CD1c-positive myeloid dendritic cell (primary cell): ENCODE measurements around the gene ADM.
"Not testable (repeated sequence)": the region's sequence is repeated elsewhere in the genome, so short reads cannot be mapped to it uniquely, and the experiment has no call there.

Experiments
- DNase-seq: peaks from one replicate; pipeline ENCODE4 v3.0.0-alpha.2; 2016; ENCODE audit errors: extremely low spot score

ADM gene

GRCh38 chr11:10304495-10305261, at the start of gene ADM:
Gene ADM, plus strand, starts transcription at chr11:10305073. Its CDS starts 628 bp downstream, at chr11:10305701.
- DNase-seq, result peak; percentile 90

- peak; percentile 7 for DNase-seq
These were observed 49.3 kb upstream of the ADM start for GRCh38 chr11:10255388-10256125.

DNA sequence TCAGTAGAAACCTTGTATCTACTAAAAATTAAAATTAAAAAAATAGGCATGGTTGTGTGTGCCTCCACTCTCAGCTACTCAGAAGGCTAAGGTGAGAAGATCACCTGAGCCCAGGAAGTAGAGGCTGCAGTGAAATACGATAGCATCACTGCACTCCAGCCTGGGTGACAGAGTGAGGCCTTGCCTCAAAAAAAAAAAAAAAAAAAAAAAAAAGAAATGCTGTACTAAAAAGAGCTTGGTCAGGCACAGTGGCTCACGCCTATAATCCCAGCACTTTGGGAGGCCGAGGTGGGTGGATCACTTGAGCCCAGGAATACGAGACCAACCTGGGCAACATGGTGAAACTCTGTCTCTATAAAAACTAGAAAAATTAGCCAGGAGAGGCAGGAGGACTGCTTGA, 47.4 kb upstream of the ADM start:
- DNase-seq, result no peak

GRCh38 chr11:10261821-10262220, 43.1 kb upstream of the ADM start:
- DNase-seq, result no peak

DNA sequence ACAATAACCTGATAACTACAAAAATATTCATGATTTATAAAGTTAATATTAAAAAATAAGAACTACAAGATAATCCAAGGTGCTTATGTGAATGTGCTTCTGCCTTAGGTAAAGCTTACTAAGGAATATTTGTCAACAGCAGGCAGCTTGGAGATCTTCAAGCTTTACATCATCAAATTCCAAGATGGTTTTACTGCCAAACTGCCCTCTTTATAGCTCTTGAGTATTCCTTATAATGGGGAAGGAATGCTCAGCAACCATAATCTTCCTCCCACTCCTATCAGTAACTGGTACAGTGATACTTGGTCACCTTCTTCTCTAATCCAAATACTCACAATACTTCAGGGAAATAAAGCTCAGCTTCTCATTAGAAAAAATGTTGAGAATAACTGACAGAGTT, 40.9 kb upstream of the ADM start:
- no peak for DNase-seq

DNA sequence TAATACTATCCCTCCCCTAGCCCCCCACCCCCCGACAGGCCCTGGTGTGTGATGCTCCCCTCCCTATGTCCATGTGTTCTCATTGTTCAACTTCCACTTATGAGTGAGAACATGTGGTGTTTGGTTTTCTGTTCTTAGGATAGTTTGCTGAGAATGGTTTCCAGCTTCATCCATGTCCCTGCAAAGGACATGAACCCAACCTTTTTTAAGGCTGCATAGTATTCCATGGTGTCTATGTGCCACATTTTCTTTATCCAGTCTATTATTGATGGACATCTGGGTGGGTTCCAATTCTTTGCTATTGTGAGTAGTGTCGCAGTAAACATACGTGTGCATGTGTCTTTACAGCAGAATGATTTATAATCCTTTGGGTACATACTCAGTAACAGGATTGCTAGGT, 40.2 kb upstream of the ADM start:
- not testable (repeated sequence) for DNase-seq

DNA sequence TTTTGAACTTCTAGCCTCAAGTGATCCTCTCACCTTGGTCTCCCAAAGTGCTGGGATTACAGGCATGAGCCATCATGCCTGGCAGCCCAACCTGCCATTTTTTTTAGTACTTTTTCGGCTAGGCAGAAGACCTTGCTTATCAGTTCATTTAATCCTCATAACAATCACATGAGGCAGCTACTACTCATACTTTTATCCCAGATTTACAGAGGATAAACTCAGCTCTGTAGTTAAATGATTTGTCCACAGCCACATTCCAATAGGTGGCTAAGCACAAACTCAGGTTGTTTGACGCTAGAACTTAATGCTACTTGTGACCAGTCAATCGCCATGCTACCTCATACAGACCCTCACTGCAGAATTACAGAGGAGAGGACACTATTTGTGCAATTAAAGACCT, 38.9 kb upstream of the ADM start:
- no peak for DNase-seq

DNA sequence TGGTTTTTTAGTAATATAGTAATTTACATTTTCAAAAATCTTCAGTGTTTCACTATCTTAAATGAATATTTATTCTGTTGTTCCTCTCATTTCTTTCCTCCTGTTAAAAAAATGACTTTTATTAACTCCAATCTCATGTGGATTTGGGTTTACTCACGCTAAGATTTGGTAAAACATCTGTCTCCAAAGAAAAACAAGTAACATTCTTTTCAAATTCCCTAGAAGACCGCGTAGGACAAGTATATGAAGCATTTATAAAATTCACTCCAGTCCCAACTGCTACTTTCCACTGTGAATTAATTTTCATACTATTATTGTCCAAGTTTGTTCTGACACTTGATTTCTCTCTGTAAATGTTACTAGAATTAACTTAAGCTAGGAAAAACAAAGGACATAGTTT, 37.1 kb upstream of the ADM start:
- no peak for DNase-seq

DNA sequence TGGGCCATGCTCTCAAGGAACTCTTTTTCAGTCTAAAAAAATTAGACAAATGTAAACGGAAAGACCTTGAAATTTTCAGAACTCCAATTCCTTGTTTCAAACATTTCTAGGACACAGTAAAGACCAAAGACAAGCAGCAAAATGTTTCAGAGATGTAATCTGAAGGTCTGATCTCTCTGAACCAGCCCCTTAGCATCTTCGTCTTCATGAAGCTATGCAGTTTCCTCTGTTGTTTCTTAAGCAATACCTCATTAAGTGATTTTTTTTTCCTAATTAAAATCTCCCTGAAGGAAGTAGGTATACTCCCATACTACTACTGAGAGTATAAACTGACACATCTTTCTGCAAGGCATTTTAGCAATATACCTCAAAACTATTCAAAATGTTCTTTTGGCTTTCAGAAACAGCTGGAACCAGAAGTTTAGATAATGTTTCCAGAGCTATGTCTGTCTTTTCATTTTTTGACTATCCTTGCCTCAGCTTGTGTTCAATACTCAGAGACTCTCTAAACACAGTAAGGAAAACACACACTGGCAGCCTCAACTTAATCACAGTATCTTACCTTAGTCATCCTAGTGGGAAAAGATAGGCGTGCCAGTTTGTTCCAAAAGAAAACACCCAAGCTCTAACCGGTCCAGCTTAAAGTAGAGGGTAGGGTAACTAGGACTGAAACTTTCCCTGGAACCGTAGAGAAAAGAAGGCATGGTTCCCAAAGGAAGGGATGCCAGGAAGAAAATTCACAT, 36.0 kb upstream of the ADM start:
- no peak for DNase-seq

DNA sequence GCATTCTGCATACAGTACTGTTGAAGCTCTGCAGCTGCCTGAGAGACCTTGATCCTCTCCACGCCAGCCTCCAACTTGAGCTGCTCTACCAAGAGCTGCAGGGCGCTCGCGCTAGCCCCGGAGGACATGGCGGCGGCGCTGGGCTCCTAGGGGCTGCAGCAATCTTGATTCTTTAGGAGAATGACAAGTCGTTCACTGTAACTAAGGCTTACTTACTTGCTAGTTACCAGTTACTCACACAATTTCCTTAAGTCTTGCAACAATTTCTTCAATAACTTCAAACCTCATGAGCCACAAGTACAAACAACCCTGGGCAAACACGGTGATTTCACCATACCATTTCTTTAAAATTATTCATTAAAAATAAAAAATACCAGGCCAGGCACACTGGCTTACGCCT, 32.7 kb upstream of the ADM start:
- no peak for DNase-seq

GRCh38 chr11:10273738-10274137, 31.1 kb upstream of the ADM start:
- no peak for DNase-seq

- no peak for DNase-seq
These were observed 30.1 kb upstream of the ADM start for GRCh38 chr11:10274726-10275125.

DNA sequence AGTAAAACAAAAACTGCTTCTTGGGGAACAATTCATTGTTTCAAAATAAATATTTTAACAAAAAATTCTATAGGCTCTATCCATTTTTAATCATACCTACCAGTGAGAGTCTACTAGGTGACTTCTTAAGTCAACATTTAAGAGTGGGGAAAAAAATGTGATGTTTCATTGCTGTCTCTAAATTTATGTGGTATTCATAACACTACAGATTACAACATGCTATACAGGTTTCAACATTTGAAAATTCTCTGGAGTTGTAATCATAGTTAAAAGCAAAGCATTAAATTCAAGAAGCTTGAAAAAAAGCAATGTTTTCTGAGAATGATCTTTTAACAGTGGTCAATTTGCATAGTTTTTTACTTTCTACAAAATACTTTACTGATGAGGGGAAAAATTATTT, 29.2 kb upstream of the ADM start:
- DNase-seq, result no peak

DNA sequence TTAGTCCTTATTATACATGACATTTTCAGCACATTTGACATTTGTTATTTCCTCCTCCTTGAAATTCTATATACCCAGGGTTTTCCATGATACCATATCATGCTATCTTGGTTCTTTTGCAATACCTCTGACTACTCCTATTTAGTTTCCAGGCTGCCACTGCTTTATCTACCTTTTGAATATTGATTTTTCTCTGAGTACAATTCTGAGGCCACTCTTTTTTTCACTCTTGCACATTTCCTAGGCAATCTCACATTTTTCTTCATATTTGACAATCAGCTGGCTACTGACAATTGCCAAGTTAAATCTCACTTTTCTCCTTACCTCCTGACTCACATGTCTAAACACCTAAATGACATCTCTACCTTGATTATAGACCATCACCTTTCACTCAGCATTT, 22.8 kb upstream of the ADM start:
- DNase-seq, result no peak

GRCh38 chr11:10283991-10284390, 20.9 kb upstream of the ADM start:
- peak; percentile 12 for DNase-seq

GRCh38 chr11:10285148-10285802, 19.6 kb upstream of the ADM start:
- peak; percentile 80 for DNase-seq

GRCh38 chr11:10287140-10287539, 17.7 kb upstream of the ADM start:
- no peak for DNase-seq

GRCh38 chr11:10287766-10288715, 16.8 kb upstream of the ADM start:
- no peak for DNase-seq

GRCh38 chr11:10288881-10289764, 15.8 kb upstream of the ADM start:
- DNase-seq, result no peak
